Gastroesophageal sphincter (tissue), 4 donors: ENCODE measurements around the gene CDK9. TPM values are rescaled to one million over a fixed set of nuclear protein-coding genes. Genes with fewer than 3 reads are reported as not detected.

Experiments used
- ATAC-seq: fragments of 150-250 bp; one replicate; pipeline ENCODE4 v1.9.1; 2016; ENCODE audit warnings: mild to moderate bottlenecking, moderate library complexity
- H3K27ac ChIP-seq, 4 donors: fragments of 200-600 bp; sonication (generic) in 3 of 4; 1 replicate in 3 of 4; 2 replicates in 1 of 4; pipeline ENCODE4 v1.5.1; 2016 to 2019
- H3K27me3 ChIP-seq: fragments of 200-600 bp; sonication (generic); one replicate; pipeline ENCODE4 v1.5.1; 2019
- H3K36me3 ChIP-seq, 2 donors: fragments of 200-600 bp; sonication (generic); one replicate each; pipeline ENCODE4 v1.5.1; 2019; ENCODE audit warnings: control low read depth in 1 of 2
- H3K4me1 ChIP-seq, 3 donors: fragments of 200-600 bp; sonication (generic); 1 replicate in 2 of 3; 2 replicates in 1 of 3; pipeline ENCODE4 v1.5.1; 2016 to 2019; ENCODE audit warnings: control low read depth in 2 of 3
- H3K4me3 ChIP-seq, 2 donors: fragments of 200-600 bp; sonication (generic); one replicate each; pipeline ENCODE4 v1.5.1; 2019; ENCODE audit warnings: mild to moderate bottlenecking in 1 of 2, moderate library complexity in 1 of 2
- H3K9me3 ChIP-seq, 3 donors: fragments of 200-600 bp; sonication (generic); one replicate each; pipeline ENCODE4 v1.5.1; 2017 to 2019; ENCODE audit warnings: control low read depth in 2 of 3
- CTCF ChIP-seq, 4 experiments: fragments of 200-600 bp in 2 of 4; fragments of 450-650 bp in 2 of 4; sonication (generic) in 1 of 4; IDR thresholded peaks; one replicate each; pipeline ENCODE4 v1.5.1; 2017 to 2019; ENCODE audit warnings: antibody characterized with exemption in 4 of 4, mild to moderate bottlenecking in 2 of 4, moderate library complexity in 2 of 4
- EP300 ChIP-seq: sonication (generic); formaldehyde crosslinking; IDR thresholded peaks from one replicate; pipeline ENCODE4 v1.6.1; 2017; ENCODE audit warnings: antibody characterized with exemption, mild to moderate bottlenecking
- POLR2A ChIP-seq, 2 donors: fragments of 450-650 bp; IDR thresholded peaks; one replicate each; pipeline ENCODE4 v1.6.1; 2017; ENCODE audit warnings: antibody characterized with exemption in 2 of 2, mild to moderate bottlenecking in 2 of 2, moderate library complexity in 1 of 2
- POLR2AphosphoS5 ChIP-seq: sonication (generic); formaldehyde crosslinking; IDR thresholded peaks from one replicate; pipeline ENCODE4 v1.6.1; 2017; ENCODE audit warnings: antibody characterized with exemption
- WGBS, 2 donors: methylation state at CpG; one replicate each; pipeline ENCODE4 v1.1.5; 2018; ENCODE audit warnings: low coverage in 1 of 2; 5-methylcytosine and 5-hydroxymethylcytosine counted together
- total RNA-seq, 4 donors: library from RNA; depleted of rRNA; stranded (reverse); fragments of >200 nt; gene quantifications; one replicate each; pipeline ENCODE4 v1.1.0, GENCODE V29; 2016

The CDK9 gene
- total RNA-seq, 4 donors from 2014 or later = 81.8 to 92.8 (median 86.5) TPM

- Histone ChIP-seq H3K4me3 (no peak overlapping the region), H3K4me1 (peaks cover 0 to 32% (median 19%) of the 10 kb centered on the region in 3 donors), H3K27ac (no peak overlapping the region), H3K36me3 (no peaks in the 10 kb centered on the region), H3K9me3 (no peaks in the 10 kb centered on the region), H3K27me3 (no peaks in the 10 kb centered on the region)
- no peak for ATAC-seq
- 82% methylated on average over 2 of the region's 4 CpGs; no CpG with 5 or more reads in 1 of the 2 donors for WGBS, 2 donors
- TF ChIP-seq EP300 = no peak
- TF ChIP-seq POLR2A (IDR thresholded peaks at IDR 0.05) = no peak
- TF ChIP-seq POLR2AphosphoS5 = no peak
- TF ChIP-seq CTCF (IDR thresholded peaks at IDR 0.05) = no peak
Observed at GRCh38 chr9:127781806-127782205, 4.0 kb upstream of the CDK9 start.

- H3K27ac ChIP-seq = peak overlapping the region in 3 of 4 donors; percentile 31 to 97 (median 97)
- no peaks in the 10 kb centered on the region for H3K27me3 ChIP-seq
- H3K36me3 ChIP-seq = peaks cover 0 to 14% of the 10 kb centered on the region in 2 donors
- WGBS, 2 donors = 70 to 83% methylated on average over 4 to 6 of the region's 20 CpGs
- H3K4me3 ChIP-seq = no peak overlapping the region
- H3K4me1 ChIP-seq = peaks cover 0 to 43% (median 24%) of the 10 kb centered on the region in 3 donors
- ATAC-seq = no peak
- no peaks in the 10 kb centered on the region for H3K9me3 ChIP-seq
- no peak for TF ChIP-seq POLR2AphosphoS5
- TF ChIP-seq EP300 = no peak
- no peak for TF ChIP-seq POLR2A (IDR thresholded peaks at IDR 0.05)
- no peak for TF ChIP-seq CTCF (IDR thresholded peaks at IDR 0.05)
Observed at GRCh38 chr9:127783111-127784008, 2.5 kb upstream of the CDK9 start.

DNA sequence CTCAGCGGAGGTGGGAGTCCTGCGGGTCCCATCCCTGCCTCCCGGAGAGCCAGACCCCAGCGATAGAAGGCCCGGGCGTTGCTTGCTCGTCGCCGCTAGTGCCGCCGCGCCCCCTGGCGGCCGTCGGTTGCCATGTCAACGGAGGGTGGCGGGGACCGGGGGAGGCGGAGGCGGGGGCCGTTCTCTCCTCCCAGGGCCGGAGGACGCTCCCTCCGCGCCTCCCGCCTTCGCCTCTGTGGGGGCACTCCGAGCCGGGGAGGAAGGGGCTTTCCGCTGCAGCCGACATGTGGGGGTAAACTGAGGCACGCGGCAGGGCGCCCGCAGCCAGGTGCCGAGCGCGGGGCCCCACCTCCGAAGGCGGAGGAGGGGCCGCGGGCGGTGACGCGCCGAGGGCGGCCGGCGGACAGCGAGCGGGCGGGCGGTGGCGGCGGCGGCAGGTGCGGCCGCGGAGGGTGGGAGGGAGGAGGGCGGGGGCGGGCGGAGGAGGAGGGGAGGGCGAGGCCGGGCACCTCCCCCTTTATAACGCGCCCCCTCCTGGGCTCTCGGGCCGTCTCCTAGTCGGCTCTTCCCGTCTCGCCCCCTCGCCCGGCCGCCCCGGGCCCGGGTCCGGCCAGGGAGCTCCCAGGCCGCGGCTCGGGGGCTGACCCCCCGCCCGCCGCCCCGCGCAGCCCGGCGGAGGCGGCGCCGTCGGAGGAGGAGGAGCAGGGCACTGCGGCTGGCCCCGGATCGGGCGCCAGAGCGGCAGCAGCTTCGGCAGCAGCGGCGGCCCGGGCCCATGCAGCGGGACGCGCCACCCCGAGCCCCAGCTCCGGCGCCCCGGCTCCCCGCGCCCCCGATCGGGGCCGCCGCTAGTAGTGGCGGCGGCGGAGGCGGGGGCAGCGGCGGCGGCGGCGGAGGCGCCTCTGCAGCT lies 556 bp upstream of the CDK9 start:
- WGBS, 2 donors = no CpG with 5 or more reads among the region's 123 CpGs
- H3K36me3 ChIP-seq = peaks cover 0 to 33% of the 10 kb centered on the region in 2 donors

GRCh38 chr9:127786773-127787104 lies 905 bp downstream of the CDK9 start:
- no peak for ATAC-seq
- H3K27ac ChIP-seq = peak overlapping the region; percentile 76 to 99 (median 97)
- peak in 2 of 4 experiments; percentile 20 to 42 for TF ChIP-seq CTCF (IDR thresholded peaks at IDR 0.05)
- no peak for TF ChIP-seq POLR2AphosphoS5
- TF ChIP-seq EP300 = no peak
- TF ChIP-seq POLR2A (IDR thresholded peaks at IDR 0.05) = no peak
- H3K27me3 ChIP-seq = no peaks in the 10 kb centered on the region
- WGBS, 2 donors = 0 to 2% methylated on average over 11 to 12 of the region's 12 CpGs
- peaks cover 0 to 58% (median 20%) of the 10 kb centered on the region in 3 donors for H3K4me1 ChIP-seq
- H3K4me3 ChIP-seq = peak overlapping the region; percentile 98 to 99
- H3K36me3 ChIP-seq = peaks cover 0 to 48% of the 10 kb centered on the region in 2 donors
- H3K9me3 ChIP-seq = no peaks in the 10 kb centered on the region

More for the DNA sequence above, 556 bp upstream of the CDK9 start:
- Histone ChIP-seq H3K27ac (peak overlapping the region; percentile 54 to 99 (median 97)), H3K4me1 (peaks cover 0 to 56% (median 20%) of the 10 kb centered on the region in 3 donors), H3K27me3 (no peaks in the 10 kb centered on the region), H3K9me3 (no peaks in the 10 kb centered on the region), H3K4me3 (peak overlapping the region; percentile 98 to 99)
- TF ChIP-seq EP300 (no peak), POLR2AphosphoS5 (peak; percentile 16), CTCF (IDR thresholded peaks at IDR 0.05) (peak in 3 of 4 experiments; percentile 95 to 98 (median 95)), POLR2A (IDR thresholded peaks at IDR 0.05) (peak; percentile 17 to 54)
- peak; percentile 85 for ATAC-seq
